H1 (cell line): Measurements from ENCODE around the gene CABP2. TPM values are rescaled to one million over a fixed set of nuclear protein-coding genes. Genes with fewer than 3 reads are reported as not detected.

Source experiments
- FOSL1 ChIP-seq: IDR thresholded peaks from 2 replicates; pipeline ENCODE4 v1.6.1; 2011; ENCODE audit warnings: mild to moderate bottlenecking, low read depth, low read length, moderate library complexity; ENCODE audit not compliant: insufficient read depth
- HDAC2 ChIP-seq, 2 experiments: fragments of 300-600 bp in 1 of 2; sonication (generic) in 1 of 2; IDR thresholded peaks; 2 replicates each; pipeline ENCODE4 v1.6.1; 2011 to 2012; ENCODE audit warnings: low read depth in 2 of 2, low read length in 2 of 2, mild to moderate bottlenecking in 2 of 2, moderate library complexity in 2 of 2, borderline replicate concordance in 1 of 2, inconsistent platforms in 1 of 2
- KDM5A ChIP-seq: fragments of 200-600 bp; IDR thresholded peaks from 2 replicates; pipeline ENCODE4 v1.7.1; 2012; ENCODE audit warnings: mild to moderate bottlenecking, low read length, inconsistent platforms, mixed read lengths
- POLR2A ChIP-seq, 2 experiments: IDR thresholded peaks; 1 replicate in 1 of 2; 2 replicates in 1 of 2; pipeline ENCODE4 v1.6.1; 2011; ENCODE audit warnings: low read depth in 2 of 2, low read length in 2 of 2, mild to moderate bottlenecking in 2 of 2; ENCODE audit errors: control extremely low read depth in 1 of 2
- SP2 ChIP-seq: IDR thresholded peaks from 2 replicates; pipeline ENCODE4 v1.6.1; 2012; ENCODE audit warnings: mild to moderate bottlenecking, low read length, inconsistent platforms
- polyA plus RNA-seq, 7 experiments: library from polyadenylated mRNA; depleted of rRNA in 3 of 7; stranded (reverse) in 5 of 7; unstranded in 2 of 7; fragments of >200 nt in 5 of 7; fragments of 200-250 nt in 2 of 7; gene quantifications; 1 replicate in 5 of 7; 2 replicates in 1 of 7; 4 replicates in 1 of 7; pipeline versions ENCODE4 v1.2.1 to v1.2.3, GENCODE V29; 2011 to 2013; ENCODE audit warnings: missing spikeins in 2 of 7, mixed read lengths in 2 of 7
- total RNA-seq: library from RNA; stranded (reverse); fragmentation: NEBNext Ultra II Directional; extraction: Animal tissue kit (Norgen Biotek cat#: 25700); gene quantifications from 2 replicates; pipeline ENCODE4 v1.2.1, GENCODE V29; 2021
- TF ChIP-seq, protein P1 (sequence below), 3 experiments: IDR thresholded peaks; 1 replicate in 2 of 3; 2 replicates in 1 of 3; pipeline versions ENCODE4 v1.5.1 to v1.6.1; 2011; ENCODE audit warnings: low read length in 3 of 3, mild to moderate bottlenecking in 3 of 3, inconsistent platforms in 2 of 3, low read depth in 1 of 3, moderate library complexity in 1 of 3; ENCODE audit not compliant: insufficient read depth in 1 of 3; ENCODE audit errors: control extremely low read depth in 1 of 3
- TF ChIP-seq, protein P2 (sequence below): IDR thresholded peaks from 2 replicates; pipeline ENCODE4 v1.6.1; 2011; ENCODE audit warnings: low read length, improper control_type of control experiment

CABP2 gene
- total and polyA plus RNA-seq, 2 of the 8 experiments (the other 6 are each of a cell fraction or from before 2014, with no cell fraction given) = not detected

DNA sequence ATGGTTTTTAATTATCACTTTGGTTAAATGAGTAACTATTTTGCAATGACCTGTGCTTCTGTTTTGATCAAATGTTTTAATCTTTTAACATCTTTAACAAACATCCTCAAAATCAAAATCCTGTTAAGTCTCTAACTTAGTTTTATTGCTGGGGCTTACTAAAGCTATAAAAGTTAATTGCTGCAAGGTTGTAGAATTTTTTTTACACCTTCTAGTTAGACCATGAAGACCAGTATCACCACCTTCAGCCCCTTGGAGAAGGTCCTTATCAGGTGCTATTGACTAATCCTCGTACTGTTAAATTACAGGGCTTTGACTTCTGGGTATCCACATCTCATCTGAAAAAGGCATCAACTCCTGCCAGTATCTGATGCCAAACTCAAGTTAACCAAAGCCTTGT lies 12.3 kb upstream of the CABP2 start (continued):
- TF ChIP-seq POLR2A (IDR thresholded peaks at IDR 0.05; ENCODE audit: control extremely low read depth in 1 of 2, low read depth in 2 of 2, low read length in 2 of 2) (no peak), HDAC2 (IDR thresholded peaks at IDR 0.05; ENCODE audit: borderline replicate concordance in 1 of 2, low read depth in 2 of 2, low read length in 2 of 2) (no peak), SP2 (no peak), FOSL1 (no peak), KDM5A (no peak)
- TF ChIP-seq, protein P1, sequence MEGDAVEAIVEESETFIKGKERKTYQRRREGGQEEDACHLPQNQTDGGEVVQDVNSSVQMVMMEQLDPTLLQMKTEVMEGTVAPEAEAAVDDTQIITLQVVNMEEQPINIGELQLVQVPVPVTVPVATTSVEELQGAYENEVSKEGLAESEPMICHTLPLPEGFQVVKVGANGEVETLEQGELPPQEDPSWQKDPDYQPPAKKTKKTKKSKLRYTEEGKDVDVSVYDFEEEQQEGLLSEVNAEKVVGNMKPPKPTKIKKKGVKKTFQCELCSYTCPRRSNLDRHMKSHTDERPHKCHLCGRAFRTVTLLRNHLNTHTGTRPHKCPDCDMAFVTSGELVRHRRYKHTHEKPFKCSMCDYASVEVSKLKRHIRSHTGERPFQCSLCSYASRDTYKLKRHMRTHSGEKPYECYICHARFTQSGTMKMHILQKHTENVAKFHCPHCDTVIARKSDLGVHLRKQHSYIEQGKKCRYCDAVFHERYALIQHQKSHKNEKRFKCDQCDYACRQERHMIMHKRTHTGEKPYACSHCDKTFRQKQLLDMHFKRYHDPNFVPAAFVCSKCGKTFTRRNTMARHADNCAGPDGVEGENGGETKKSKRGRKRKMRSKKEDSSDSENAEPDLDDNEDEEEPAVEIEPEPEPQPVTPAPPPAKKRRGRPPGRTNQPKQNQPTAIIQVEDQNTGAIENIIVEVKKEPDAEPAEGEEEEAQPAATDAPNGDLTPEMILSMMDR (IDR thresholded peaks at IDR 0.05; ENCODE audit: control extremely low read depth in 1 of 3, insufficient read depth in 1 of 3, low read depth in 1 of 3, low read length in 3 of 3) = no peak
- TF ChIP-seq, protein P2, sequence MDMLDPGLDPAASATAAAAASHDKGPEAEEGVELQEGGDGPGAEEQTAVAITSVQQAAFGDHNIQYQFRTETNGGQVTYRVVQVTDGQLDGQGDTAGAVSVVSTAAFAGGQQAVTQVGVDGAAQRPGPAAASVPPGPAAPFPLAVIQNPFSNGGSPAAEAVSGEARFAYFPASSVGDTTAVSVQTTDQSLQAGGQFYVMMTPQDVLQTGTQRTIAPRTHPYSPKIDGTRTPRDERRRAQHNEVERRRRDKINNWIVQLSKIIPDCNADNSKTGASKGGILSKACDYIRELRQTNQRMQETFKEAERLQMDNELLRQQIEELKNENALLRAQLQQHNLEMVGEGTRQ = no peak
